ENCODE measurements around the gene SPATA32.

Gene SPATA32

DNA sequence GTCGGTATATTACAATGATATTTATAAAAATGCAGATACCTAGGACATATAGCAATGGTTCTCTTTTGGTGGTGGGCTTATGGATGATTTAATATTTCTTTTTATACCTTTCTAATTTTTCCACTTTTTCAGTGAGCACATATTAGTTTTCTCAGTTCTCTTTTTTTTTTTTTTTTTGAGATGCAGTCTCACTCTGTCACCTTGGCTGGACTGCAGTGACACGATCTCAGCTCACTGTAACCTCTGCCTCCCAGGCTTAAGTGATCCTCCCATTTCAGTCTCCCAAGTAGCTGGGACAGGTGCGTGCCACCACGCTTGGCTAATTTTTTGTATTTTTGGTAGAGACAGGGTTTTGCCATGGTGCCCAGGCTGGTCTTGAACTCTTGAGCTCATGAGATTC is 39.8 kb upstream of the SPATA32 start:
- Mint-ChIP-seq H3K4me3 (no peak overlapping the region), H3K27ac (no peak overlapping the region), H3K36me3 (ENCODE audit: low read depth) (peaks cover 36% of the 10 kb centered on the region), H3K4me1 (ENCODE audit: low read depth) (peaks cover 68% of the 10 kb centered on the region), H3K27me3 (ENCODE audit: low read depth) (no peaks in the 10 kb centered on the region), H3K9me3 (no peaks in the 10 kb centered on the region)
- no peak for DNase-seq (ENCODE audit: low spot score)

DNA sequence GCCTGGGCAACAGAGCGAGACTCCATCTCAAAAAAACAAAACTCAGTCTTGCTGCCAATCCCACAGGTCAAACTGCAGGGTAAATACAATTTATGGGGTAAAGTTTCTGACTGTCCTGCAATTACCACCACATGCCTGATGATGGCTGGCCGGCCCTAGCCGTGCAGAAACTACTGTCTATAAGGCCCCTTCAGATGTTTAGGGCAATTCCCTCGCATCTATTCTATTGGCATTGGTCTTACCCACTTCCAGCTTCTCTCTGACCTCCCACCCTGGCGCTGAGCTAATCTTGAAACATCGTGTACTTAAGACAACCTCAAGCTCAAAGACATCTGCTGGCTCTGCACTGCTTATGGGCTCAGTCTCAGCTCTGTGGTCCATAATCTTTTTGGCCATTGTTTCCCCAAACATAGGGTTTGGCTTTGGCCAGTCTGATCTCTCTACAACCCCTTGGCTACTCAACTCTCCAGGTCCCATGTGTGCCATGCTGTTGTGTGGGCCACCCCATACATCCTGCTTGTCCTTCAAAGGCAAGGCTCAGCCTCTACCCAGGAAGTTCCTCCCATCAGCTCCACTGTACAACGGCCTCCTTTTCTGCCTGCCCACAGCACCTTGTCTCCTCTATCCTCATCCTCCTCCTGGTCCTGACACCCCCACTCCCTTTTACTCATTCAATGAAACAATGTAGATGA is 38.3 kb upstream of the SPATA32 start:
- H3K4me3 Mint-ChIP-seq = peak overlapping the region; percentile 2

DNA sequence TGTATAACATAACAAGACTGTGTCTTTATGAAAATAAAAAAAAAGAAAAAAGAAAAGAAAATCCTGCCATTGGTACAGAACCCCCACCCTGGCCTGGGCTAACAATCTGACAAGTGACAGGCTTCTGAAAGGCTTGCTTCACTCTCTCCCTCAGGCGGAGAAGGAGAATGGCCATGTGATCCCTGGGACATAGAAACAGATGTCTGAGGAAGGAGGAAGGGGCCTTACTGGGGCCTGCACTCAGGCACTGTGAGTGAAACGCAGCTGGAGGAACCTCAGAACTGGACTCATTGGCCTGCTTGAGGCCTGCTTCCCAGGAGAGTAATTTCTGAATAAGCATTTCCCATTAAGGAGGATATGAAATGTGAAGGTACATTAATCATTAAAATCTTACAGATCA is 37.5 kb upstream of the SPATA32 start:
- Mint-ChIP-seq H3K36me3 (ENCODE audit: low read depth) (peaks cover 36% of the 10 kb centered on the region), H3K27me3 (ENCODE audit: low read depth) (no peaks in the 10 kb centered on the region), H3K9me3 (no peaks in the 10 kb centered on the region), H3K4me1 (ENCODE audit: low read depth) (peaks cover 68% of the 10 kb centered on the region), H3K4me3 (no peak overlapping the region), H3K27ac (peak overlapping the region; percentile 55)
- no peak for DNase-seq (ENCODE audit: low spot score)

More for the DNA sequence above, 38.3 kb upstream of the SPATA32 start:
- Mint-ChIP-seq H3K27ac (peak overlapping the region; percentile 62), H3K36me3 (ENCODE audit: low read depth) (peaks cover 39% of the 10 kb centered on the region), H3K4me1 (ENCODE audit: low read depth) (peaks cover 71% of the 10 kb centered on the region), H3K27me3 (ENCODE audit: low read depth) (no peaks in the 10 kb centered on the region), H3K9me3 (no peaks in the 10 kb centered on the region)
- DNase-seq (ENCODE audit: low spot score) = no peak

DNA sequence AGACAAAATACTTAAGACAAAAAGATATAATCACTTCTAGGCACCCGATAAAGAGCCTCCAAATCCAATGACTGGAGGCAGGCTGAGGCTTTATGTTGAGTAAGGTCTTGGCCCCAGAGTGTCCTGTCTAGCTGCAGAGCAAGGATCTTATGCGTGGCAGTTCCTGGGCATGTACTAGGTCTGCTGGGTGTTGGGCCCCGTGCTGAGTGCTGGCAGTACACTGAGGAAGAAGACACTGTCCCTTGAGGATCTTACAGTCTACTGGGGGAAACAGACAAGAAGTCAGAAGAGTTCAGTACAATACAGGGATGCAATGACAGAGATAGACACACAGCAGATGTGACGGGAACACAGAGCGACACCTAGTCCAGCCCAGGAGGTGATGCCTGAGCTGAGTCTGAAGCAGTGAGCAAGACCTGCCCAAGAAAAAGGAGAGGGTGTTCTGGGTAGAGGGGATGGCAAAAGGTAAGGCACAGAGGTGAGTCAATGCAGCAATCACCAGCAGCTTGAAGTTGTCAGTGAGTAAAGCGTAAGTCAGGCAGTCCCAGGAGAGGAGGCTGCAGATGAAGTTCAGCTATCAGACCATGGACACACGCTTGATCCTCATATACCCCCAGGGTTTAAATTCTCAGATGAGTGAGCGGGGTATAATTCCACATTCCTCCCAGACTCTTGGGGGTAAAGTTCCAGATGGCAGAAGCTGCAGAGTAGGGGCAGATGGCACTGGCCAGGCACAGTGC is 36.8 kb upstream of the SPATA32 start:
- Mint-ChIP-seq H3K27me3 (ENCODE audit: low read depth) (no peaks in the 10 kb centered on the region), H3K4me1 (ENCODE audit: low read depth) (peaks cover 73% of the 10 kb centered on the region), H3K9me3 (no peaks in the 10 kb centered on the region), H3K36me3 (ENCODE audit: low read depth) (peaks cover 37% of the 10 kb centered on the region), H3K4me3 (no peak overlapping the region), H3K27ac (peak overlapping the region; percentile 55)
- no peak for DNase-seq (ENCODE audit: low spot score)

DNA sequence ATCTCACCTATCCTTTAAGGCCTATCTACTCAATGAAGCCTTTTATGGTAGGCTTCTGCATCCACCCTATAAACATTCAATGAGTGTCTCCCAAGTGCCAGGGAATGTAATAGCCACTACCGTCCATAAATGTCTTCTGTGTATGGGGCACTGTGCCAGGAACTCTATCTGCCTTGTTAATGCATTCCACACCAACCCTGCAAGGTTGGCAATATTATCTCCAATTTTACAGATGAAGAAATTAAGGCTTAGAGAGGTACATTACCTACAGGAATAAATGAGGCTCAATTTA is 34.9 kb upstream of the SPATA32 start:
- Mint-ChIP-seq H3K4me3 (peak overlapping the region; percentile 51), H3K36me3 (ENCODE audit: low read depth) (peaks cover 37% of the 10 kb centered on the region), H3K27ac (peak overlapping the region; percentile 73), H3K27me3 (ENCODE audit: low read depth) (no peaks in the 10 kb centered on the region), H3K4me1 (ENCODE audit: low read depth) (peaks cover 68% of the 10 kb centered on the region), H3K9me3 (no peaks in the 10 kb centered on the region)
- DNase-seq (ENCODE audit: low spot score) = no peak

DNA sequence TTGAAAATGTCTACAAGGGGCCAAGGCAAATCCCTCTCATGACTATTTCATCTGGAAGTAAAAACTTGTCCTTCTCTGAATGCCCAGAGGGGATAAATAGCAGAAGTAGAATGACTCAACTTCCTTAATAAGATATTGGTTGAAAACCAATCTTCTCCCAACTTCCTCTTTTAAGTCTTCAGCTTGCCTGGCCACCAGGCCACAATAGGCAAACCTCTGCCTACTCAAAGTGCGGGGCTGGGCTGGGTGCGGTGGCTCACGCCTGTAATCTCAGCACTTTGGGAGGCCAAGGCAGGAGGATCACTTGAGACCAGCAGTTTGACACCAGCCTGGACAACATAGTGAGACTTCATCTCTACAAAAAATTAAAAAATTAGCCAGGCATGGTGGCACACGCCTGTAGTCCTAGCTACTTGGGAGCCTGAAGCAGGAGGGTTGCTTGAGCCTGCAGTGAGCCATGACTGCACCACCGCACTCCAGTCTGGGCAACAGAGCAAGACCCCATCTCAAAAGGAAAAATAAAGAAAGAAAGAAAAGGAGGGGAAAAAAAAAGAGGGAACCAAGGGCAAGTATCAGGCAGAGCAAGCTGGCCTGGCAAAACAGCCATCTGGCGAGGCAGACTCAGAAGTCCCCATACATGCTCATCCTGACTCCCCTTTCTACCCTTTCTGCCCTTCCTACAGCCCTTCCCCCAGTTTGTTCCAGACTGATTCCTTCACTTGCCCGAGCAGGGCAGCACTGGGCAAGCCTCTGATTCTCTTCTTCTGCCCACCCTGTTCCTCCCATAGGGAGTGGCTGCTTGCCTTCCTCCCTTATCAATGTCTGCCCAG is 34.3 kb upstream of the SPATA32 start:
- H3K36me3 Mint-ChIP-seq (ENCODE audit: low read depth) = peaks cover 37% of the 10 kb centered on the region
- no peak for DNase-seq (ENCODE audit: low spot score)
- no peaks in the 10 kb centered on the region for H3K27me3 Mint-ChIP-seq (ENCODE audit: low read depth)
- peak overlapping the region; percentile 51 for H3K4me3 Mint-ChIP-seq
- H3K9me3 Mint-ChIP-seq = no peaks in the 10 kb centered on the region
- peak overlapping the region; percentile 73 for H3K27ac Mint-ChIP-seq
- H3K4me1 Mint-ChIP-seq (ENCODE audit: low read depth) = peaks cover 64% of the 10 kb centered on the region

DNA sequence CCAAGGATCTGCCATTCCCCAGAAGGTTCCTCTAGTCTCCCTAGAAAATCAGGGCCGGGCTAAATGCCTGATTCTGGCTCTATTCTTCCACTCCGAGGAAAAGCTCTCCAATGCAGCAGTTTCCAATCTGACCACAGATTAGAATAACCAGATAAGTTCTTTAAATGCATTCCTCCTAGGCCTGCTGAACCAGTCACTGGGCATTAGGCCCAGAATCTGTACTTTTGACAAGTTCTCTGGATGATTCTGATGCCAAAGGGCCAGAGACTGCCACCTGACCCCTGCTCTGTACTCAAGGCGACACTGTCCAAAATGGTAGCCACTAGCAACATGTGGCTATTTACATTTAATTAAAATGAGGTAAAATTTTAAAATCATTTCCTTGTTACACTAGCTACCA is 32.6 kb upstream of the SPATA32 start:
- Mint-ChIP-seq H3K36me3 (ENCODE audit: low read depth) (peaks cover 43% of the 10 kb centered on the region), H3K9me3 (no peaks in the 10 kb centered on the region), H3K4me3 (no peak overlapping the region), H3K27me3 (ENCODE audit: low read depth) (no peaks in the 10 kb centered on the region), H3K27ac (no peak overlapping the region), H3K4me1 (ENCODE audit: low read depth) (peaks cover 65% of the 10 kb centered on the region)
- no peak for DNase-seq (ENCODE audit: low spot score)

DNA sequence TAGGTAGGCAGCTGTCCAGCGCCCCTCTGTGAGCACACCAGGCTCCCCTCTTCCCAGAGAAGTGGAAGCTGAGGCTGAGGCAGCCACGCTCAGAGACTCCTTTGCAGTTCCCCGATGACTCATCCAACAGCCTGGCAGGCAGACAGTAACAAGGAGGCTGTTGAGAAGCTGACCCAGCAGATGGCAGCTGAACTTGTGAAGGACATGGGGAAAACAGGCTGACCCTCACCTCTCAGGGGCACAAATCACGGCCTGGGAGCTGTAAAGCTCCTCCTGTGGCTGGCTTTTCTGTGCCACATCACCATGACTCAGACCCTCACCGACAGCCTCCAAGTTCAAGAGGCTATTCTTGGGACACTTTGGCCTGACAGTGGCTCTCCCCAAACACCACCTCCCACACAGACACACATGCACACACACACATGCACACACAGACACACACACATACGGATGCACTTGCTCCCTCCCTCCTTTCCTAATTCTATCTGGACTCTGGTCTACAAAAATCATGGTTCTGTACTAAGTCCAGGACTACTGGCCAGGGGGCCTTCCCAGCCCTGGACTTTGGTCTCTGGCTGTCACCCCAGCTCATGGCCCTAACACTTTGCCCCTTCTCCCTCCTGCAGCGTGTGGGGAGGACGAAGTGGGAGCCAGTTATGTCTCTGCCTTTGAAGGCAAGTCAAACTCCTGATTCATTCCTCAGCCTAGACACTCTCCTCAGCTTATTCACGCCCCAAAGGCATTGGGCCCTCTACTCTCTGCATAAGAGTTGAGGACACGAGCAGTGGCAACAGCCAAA is 31.7 kb upstream of the SPATA32 start:
- no peaks in the 10 kb centered on the region for H3K9me3 Mint-ChIP-seq
- peaks cover 56% of the 10 kb centered on the region for H3K4me1 Mint-ChIP-seq (ENCODE audit: low read depth)
- DNase-seq (ENCODE audit: low spot score) = no peak
- H3K4me3 Mint-ChIP-seq = no peak overlapping the region
- H3K27ac Mint-ChIP-seq = peak overlapping the region; percentile 66
- H3K27me3 Mint-ChIP-seq (ENCODE audit: low read depth) = no peaks in the 10 kb centered on the region
- peaks cover 42% of the 10 kb centered on the region for H3K36me3 Mint-ChIP-seq (ENCODE audit: low read depth)

DNA sequence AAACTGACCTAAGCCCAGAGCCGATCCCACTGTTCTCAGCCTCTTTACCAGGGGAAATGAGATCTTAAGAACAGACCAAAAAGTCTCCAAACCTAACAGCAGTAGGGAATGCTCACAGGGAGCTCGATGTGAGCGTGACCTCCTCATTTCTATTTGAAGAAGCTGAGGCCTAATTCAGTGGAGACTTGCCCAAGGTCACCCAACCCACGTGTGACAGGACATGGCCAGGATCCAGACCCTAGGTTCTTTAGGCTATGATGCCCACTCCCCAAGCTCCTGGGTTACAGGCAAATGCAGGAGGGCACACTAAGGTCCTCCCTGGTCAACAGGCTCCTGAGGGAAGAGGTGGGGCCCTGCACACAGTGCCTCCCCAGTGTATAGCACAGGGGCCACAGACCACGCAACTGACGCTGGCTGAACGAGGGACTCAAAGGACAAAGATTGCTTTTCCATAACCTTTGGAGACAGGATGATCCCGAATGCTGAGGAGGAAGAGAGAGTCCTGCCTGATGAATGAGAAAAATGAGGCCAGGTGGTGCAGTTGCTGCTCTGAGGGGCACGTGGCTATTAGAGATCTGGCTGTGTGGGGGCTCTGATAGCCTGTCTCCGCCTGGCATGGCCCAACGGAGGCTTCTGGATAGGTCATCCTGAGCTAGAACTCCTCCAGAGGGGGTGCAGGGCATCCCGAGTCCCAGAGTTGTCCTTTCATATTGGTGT is 31.0 kb upstream of the SPATA32 start:
- Mint-ChIP-seq H3K27ac (peak overlapping the region; percentile 19), H3K4me1 (ENCODE audit: low read depth) (peaks cover 48% of the 10 kb centered on the region), H3K27me3 (ENCODE audit: low read depth) (no peaks in the 10 kb centered on the region), H3K9me3 (no peaks in the 10 kb centered on the region), H3K4me3 (no peak overlapping the region), H3K36me3 (ENCODE audit: low read depth) (peaks cover 40% of the 10 kb centered on the region)
- DNase-seq (ENCODE audit: low spot score) = no peak

DNA sequence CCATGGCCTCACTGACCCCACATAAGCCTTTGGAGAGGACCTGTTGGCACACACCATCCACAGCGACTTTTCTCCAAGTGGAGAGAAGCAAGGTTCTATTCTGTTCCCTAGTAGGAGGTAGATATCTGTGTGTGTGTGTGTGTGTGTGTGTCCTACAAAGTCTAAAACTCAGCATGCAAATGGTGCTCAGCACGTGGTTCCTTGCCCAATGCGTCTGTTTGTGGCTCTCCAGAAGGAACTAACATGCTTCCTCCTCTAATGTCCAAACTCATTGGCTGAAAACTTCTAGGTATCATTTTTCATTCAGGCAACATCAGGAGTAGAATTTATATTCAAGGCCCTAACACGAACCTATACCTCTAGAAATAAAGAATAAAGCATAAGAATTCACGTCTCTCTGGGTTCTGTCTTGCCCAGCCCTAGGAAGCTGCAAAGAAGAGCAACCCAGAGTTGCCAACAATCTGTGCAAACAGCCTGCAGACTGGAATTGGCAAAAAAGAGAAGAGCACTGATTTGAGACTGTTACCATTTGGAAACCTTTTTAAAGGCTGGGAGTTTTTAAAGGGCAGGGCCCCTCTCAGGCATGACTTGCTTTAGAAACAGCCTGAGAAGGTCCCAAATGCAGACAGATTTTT is 29.4 kb upstream of the SPATA32 start:
- Mint-ChIP-seq H3K4me3 (no peak overlapping the region), H3K27me3 (ENCODE audit: low read depth) (no peaks in the 10 kb centered on the region), H3K9me3 (no peaks in the 10 kb centered on the region), H3K27ac (peak overlapping the region; percentile 46), H3K36me3 (ENCODE audit: low read depth) (peaks cover 35% of the 10 kb centered on the region), H3K4me1 (ENCODE audit: low read depth) (peaks cover 34% of the 10 kb centered on the region)
- no peak for DNase-seq (ENCODE audit: low spot score)

DNA sequence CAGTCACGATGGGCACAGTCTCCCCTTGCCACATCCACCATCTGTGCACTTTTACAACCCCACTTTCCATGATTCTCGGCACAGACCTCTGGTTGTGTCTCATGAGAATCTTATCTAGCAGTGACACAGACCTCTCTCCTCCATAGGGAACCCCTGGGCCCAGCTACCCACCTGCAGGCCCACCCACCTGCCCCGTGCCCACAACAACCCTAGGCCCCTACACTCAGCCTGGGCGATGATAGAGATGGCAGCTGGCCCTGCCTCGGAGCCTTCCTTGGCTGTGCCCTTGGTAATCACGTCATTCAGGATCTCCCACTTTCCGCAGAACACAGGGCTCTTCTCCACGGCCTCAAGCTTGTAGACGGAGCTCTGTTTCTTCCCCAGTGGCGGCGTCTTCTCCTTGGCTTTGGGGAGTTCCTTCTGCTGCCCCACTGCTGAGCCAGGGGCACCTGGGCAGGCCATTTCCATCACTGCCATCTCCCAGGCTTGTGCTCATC is 28.4 kb upstream of the SPATA32 start:
- DNase-seq (ENCODE audit: low spot score) = no peak
- peaks cover 33% of the 10 kb centered on the region for H3K36me3 Mint-ChIP-seq (ENCODE audit: low read depth)
- H3K4me1 Mint-ChIP-seq (ENCODE audit: low read depth) = peaks cover 26% of the 10 kb centered on the region

DNA sequence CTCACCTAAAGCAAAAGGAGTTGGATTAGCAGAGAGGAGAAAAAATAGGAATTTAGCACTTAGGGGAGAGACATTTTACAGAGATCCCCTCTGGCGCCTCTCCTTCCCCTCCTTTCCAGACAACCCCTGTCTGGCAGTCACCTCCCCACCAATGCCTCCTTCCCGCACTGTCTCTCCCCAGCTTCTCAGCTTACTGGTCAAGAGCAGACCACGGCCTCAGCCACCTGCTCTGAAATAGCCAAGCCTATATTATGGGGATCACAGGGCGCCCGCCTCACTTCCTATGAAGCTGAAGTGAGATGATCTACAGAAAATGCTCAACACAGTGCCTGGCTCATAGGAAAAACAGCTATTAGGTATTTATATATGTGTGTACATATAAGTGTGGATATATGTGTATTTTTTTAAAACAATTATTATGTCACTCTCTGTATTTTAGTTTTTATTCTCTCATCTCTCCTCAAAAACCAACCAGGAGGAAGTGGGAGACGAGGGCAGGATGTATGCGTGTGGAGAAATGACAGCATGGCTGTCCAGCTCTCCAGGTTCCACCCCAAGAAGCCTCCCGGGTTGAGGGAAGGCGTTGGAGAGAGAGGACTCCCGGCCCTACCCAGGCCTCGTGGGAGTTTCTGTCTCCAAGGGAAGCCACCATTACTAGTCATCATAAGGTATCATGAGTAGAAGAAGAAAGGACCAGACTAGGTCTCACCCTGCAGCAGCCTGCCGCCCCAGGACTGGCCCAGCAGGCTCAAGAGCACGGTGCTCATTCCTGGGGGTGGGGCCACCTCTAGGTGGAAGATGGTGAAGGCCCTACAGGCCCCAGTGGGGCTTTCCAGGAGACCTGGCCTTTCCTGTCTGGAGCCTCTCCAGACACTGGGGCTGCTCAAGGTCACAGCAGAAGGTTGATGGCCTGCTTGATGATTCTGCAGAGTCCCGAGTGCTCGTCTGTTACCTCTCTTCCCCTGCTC is 27.7 kb upstream of the SPATA32 start:
- Mint-ChIP-seq H3K4me3 (no peak overlapping the region), H3K27ac (peak overlapping the region; percentile 39), H3K4me1 (ENCODE audit: low read depth) (peaks cover 23% of the 10 kb centered on the region), H3K36me3 (ENCODE audit: low read depth) (peaks cover 36% of the 10 kb centered on the region), H3K27me3 (ENCODE audit: low read depth) (no peaks in the 10 kb centered on the region), H3K9me3 (no peaks in the 10 kb centered on the region)
- DNase-seq (ENCODE audit: low spot score) = no peak

More for the DNA sequence above, 28.4 kb upstream of the SPATA32 start:
- H3K4me3 Mint-ChIP-seq = no peak overlapping the region
- no peaks in the 10 kb centered on the region for H3K9me3 Mint-ChIP-seq
- peak overlapping the region; percentile 46 for H3K27ac Mint-ChIP-seq
- H3K27me3 Mint-ChIP-seq (ENCODE audit: low read depth) = no peaks in the 10 kb centered on the region

All from T-helper 2 cell treated with Interferon-gamma antibody and Interleukin-4, amounts not matched to agents 5 μg/mL and 100 μg/mL, for 36 hours (primary cell).